Hypothalamus (tissue), 51 donors: ENCODE results near the gene MAGEA2B.
"Not testable (repeated sequence)": the region's sequence is repeated elsewhere in the genome, so short reads cannot be mapped to it uniquely, and the experiment has no call there.

Experiments used
- DNase-seq, 51 donors: peaks; one replicate each; lab custom pipeline; 2025; lab: John Stamatoyannopoulos, UW

MAGEA2B gene

GRCh38 chrX:152713815-152714787, at the start of gene MAGEA2B:
TSS of gene MAGEA2B (plus strand) at chrX:152714628. CDS start at chrX:152717107, 2,479 bp downstream.
- not testable (repeated sequence) for DNase-seq

GRCh38 chrX:152674135-152674534, 40.3 kb upstream of the MAGEA2B start:
- DNase-seq, result no peak

GRCh38 chrX:152674652-152675051, 39.8 kb upstream of the MAGEA2B start:
- DNase-seq, result not testable (repeated sequence)

- DNase-seq, result not testable (repeated sequence)
These were observed 33.4 kb upstream of the MAGEA2B start for GRCh38 chrX:152681012-152681411.

GRCh38 chrX:152697952-152698931, 16.2 kb upstream of the MAGEA2B start, which contains the start of gene MAGEA3:
TSS of gene MAGEA3 (plus strand) at chrX:152698794. CDS start at chrX:152700833, 2,039 bp downstream.
- not testable (repeated sequence) for DNase-seq

GRCh38 chrX:152700390-152700789, 14.0 kb upstream of the MAGEA2B start:
- not testable (repeated sequence) for DNase-seq

- DNase-seq, result not testable (repeated sequence)
These were observed 7.9 kb upstream of the MAGEA2B start for GRCh38 chrX:152706500-152706899.

- not testable (repeated sequence) for DNase-seq
These were observed 5.3 kb upstream of the MAGEA2B start, which contains the start of gene CSAG2 for GRCh38 chrX:152709173-152709572. TSS of gene CSAG2 (minus strand) at chrX:152709273. CDS start at chrX:152709112, 161 bp downstream.

GRCh38 chrX:152713195-152713594, 1.2 kb upstream of the MAGEA2B start:
- DNase-seq, result not testable (repeated sequence)

- DNase-seq, result no peak
These were observed 11.0 kb downstream of the MAGEA2B start for GRCh38 chrX:152725409-152725808.

- DNase-seq, result no peak
These were observed 19.0 kb downstream of the MAGEA2B start, which contains the start of the genes CSAG1 and MAGEA12 for GRCh38 chrX:152733261-152733975. TSS of gene CSAG1 (minus strand) at chrX:152733721. CDS start at chrX:152732460, 1,261 bp downstream. TSS of gene MAGEA12 (plus strand) at chrX:152733757. CDS start at chrX:152736162, 2,405 bp downstream.

- DNase-seq, result not testable (repeated sequence)
These were observed 19.9 kb downstream of the MAGEA2B start for GRCh38 chrX:152734143-152734858.

- DNase-seq, result no peak
These were observed 20.7 kb downstream of the MAGEA2B start for GRCh38 chrX:152735101-152735500.

- no peak for DNase-seq
These were observed 21.6 kb downstream of the MAGEA2B start for GRCh38 chrX:152735860-152736511.

GRCh38 chrX:152736528-152736927, 22.1 kb downstream of the MAGEA2B start:
- DNase-seq, result not testable (repeated sequence)

- no peak for DNase-seq
These were observed 24.1 kb downstream of the MAGEA2B start for GRCh38 chrX:152738560-152738959.

GRCh38 chrX:152753686-152754650, 39.5 kb downstream of the MAGEA2B start, which contains the start of gene MAGEA2:
TSS of gene MAGEA2 (minus strand) at chrX:152753842. CDS start at chrX:152751363, 2,479 bp downstream.
- not testable (repeated sequence) for DNase-seq
